ENCODE measurements around the gene XYLT1.
"Not testable (repeated sequence)": the region's sequence is repeated elsewhere in the genome, so short reads cannot be mapped to it uniquely, and the experiment has no call there.

Gene XYLT1

GRCh38 chr16:17311333-17312093 is 159.2 kb downstream of the XYLT1 start:
- DNase-seq (ENCODE audit: low read depth) = no peak
- H3K4me3 ChIP-seq (ENCODE audit: low read depth, low read length) = no peak overlapping the region
- no peak for TF ChIP-seq CTCF (IDR thresholded peaks at IDR 0.05; ENCODE audit: low read depth, low read length, missing control alignments)

GRCh38 chr16:17309510-17309909 is 161.2 kb downstream of the XYLT1 start:
- H3K4me3 ChIP-seq (ENCODE audit: low read depth, low read length) = no peak overlapping the region
- TF ChIP-seq CTCF (IDR thresholded peaks at IDR 0.05; ENCODE audit: low read depth, low read length, missing control alignments) = no peak
- no peak for DNase-seq (ENCODE audit: low read depth)

- H3K4me3 ChIP-seq (ENCODE audit: low read depth, low read length) = no peak overlapping the region
- no peak for DNase-seq (ENCODE audit: low read depth)
- TF ChIP-seq CTCF (IDR thresholded peaks at IDR 0.05; ENCODE audit: low read depth, low read length, missing control alignments) = no peak
Measured at GRCh38 chr16:17308186-17308585, 162.6 kb downstream of the XYLT1 start.

GRCh38 chr16:17307504-17307903 is 163.3 kb downstream of the XYLT1 start:
- no peak for DNase-seq (ENCODE audit: low read depth)
- H3K4me3 ChIP-seq (ENCODE audit: low read depth, low read length) = no peak overlapping the region
- TF ChIP-seq CTCF (IDR thresholded peaks at IDR 0.05; ENCODE audit: low read depth, low read length, missing control alignments) = no peak

GRCh38 chr16:17306745-17307144 is 164.0 kb downstream of the XYLT1 start:
- TF ChIP-seq CTCF (IDR thresholded peaks at IDR 0.05; ENCODE audit: low read depth, low read length, missing control alignments) = no peak
- DNase-seq (ENCODE audit: low read depth) = no peak
- no peak overlapping the region for H3K4me3 ChIP-seq (ENCODE audit: low read depth, low read length)

GRCh38 chr16:17306211-17306610 is 164.5 kb downstream of the XYLT1 start:
- DNase-seq (ENCODE audit: low read depth); H3K4me3 ChIP-seq (ENCODE audit: low read depth, low read length): not testable (repeated sequence)

- TF ChIP-seq CTCF (IDR thresholded peaks at IDR 0.05; ENCODE audit: low read depth, low read length, missing control alignments) = no peak
- H3K4me3 ChIP-seq (ENCODE audit: low read depth, low read length) = no peak overlapping the region
- peak; percentile 35 for DNase-seq (ENCODE audit: low read depth)
Measured at GRCh38 chr16:17305694-17306093, 165.1 kb downstream of the XYLT1 start.
